ENCODE results near the gene HBP1.
"Not testable (repeated sequence)": the region's sequence is repeated elsewhere in the genome, so short reads cannot be mapped to it uniquely, and the experiment has no call there.

Gene HBP1

GRCh38 chr7:107224374-107225223 is 55.8 kb downstream of the HBP1 start:
- no peak for DNase-seq (ENCODE audit: low read depth)

GRCh38 chr7:107228291-107228690 is 59.5 kb downstream of the HBP1 start:
- peak; percentile 3 for DNase-seq (ENCODE audit: low read depth)

- DNase-seq (ENCODE audit: low read depth), result peak; percentile 41
Measured at GRCh38 chr7:107230334-107230733, 61.5 kb downstream of the HBP1 start.

- DNase-seq (ENCODE audit: low read depth), result peak; percentile 9
Measured at GRCh38 chr7:107232568-107233090, 63.8 kb downstream of the HBP1 start.

- no peak for DNase-seq (ENCODE audit: low read depth)
Measured at GRCh38 chr7:107233174-107233573, 64.4 kb downstream of the HBP1 start.

GRCh38 chr7:107233981-107234380 is 65.2 kb downstream of the HBP1 start:
- DNase-seq (ENCODE audit: low read depth), result no peak

- DNase-seq (ENCODE audit: low read depth), result no peak
Measured at GRCh38 chr7:107234436-107234835, 65.6 kb downstream of the HBP1 start.

GRCh38 chr7:107236862-107237261 is 68.1 kb downstream of the HBP1 start:
- DNase-seq (ENCODE audit: low read depth), result no peak

- no peak for DNase-seq (ENCODE audit: low read depth)
Measured at GRCh38 chr7:107237451-107237850, 68.6 kb downstream of the HBP1 start.

- no peak for DNase-seq (ENCODE audit: low read depth)
Measured at GRCh38 chr7:107242267-107242666, 73.5 kb downstream of the HBP1 start.

GRCh38 chr7:107244613-107245012 is 75.8 kb downstream of the HBP1 start:
- no peak for DNase-seq (ENCODE audit: low read depth)

GRCh38 chr7:107246836-107247235 is 78.0 kb downstream of the HBP1 start:
- DNase-seq (ENCODE audit: low read depth), result not testable (repeated sequence)

- DNase-seq (ENCODE audit: low read depth), result no peak
Measured at GRCh38 chr7:107248551-107249316, 79.9 kb downstream of the HBP1 start.

GRCh38 chr7:107251963-107252362 is 83.2 kb downstream of the HBP1 start:
- no peak for DNase-seq (ENCODE audit: low read depth)

All from HS-5 (cell line).